GM18511 (cell line): ENCODE data around the gene KLHDC4.
"Not testable (repeated sequence)": the region's sequence is repeated elsewhere in the genome, so short reads cannot be mapped to it uniquely, and the experiment has no call there.

ENCODE experiments used
- ATAC-seq: cut with Tn5 transposase; IDR thresholded peaks from one replicate; pipeline ENCODE4 v1.9.1; 2021; ENCODE audit warnings: mild to moderate bottlenecking, moderate library complexity; ENCODE audit not compliant: unreplicated experiment

The KLHDC4 gene

DNA sequence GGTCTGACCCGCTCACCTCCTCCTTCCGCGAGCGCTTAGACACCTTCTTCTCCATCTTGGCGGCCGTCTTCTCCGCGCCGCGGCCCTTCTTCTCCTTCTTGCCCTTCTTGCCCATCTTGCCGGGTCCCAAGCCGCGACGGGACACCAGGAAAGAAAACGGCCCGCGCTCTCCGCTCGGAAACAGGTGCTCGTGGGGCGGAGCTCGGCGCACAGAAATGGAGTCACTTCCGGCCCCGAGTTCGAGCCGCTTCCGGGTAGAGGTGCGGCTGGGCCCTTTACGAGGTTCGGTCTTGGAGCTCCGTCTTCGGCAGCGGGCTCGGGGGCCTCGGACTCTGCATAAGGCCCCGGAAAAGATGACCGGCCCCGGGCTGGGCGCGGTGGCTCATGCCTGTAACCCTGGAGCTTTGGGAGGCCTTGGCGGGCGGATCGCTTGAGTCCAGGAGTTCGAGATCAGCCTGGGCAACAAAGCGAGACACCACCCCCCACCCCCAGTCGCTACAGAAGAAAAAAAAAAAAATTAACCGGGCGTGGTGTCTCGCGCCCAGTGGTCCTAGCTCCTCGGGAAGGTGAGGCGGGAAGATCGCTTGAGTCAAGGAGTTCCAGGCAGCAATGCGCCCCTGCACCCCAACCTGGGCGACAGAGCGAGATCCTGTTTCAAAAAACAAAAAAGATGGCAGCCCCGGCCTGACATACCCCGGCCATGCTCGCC is at the start of gene KLHDC4:
Gene KLHDC4, minus strand, starts transcription at position 211 of the 709 bp plus-strand sequence. Its CDS starts 96 bp downstream, at position 115.
- peak; percentile 84 for ATAC-seq

DNA sequence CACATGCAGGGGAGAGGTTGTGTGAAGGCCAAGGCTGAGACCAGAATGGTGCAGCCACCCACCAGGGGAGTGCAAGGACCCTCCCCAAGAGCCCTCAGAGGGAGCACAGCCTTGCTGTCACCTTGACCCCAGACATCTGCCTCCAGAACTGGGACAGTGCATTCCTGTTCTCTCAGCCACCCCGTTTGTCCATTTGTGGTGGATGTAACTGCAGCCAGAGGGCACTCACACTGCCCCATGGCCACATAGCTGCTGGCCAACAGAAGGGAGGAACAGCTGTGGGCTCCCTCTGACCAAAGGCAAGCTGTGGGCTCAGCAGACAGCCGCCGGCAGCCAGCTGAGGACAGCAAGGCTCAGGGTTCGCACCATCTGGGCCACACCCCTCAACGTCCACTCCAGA is 49.8 kb upstream of the KLHDC4 start:
- ATAC-seq, result no peak

DNA sequence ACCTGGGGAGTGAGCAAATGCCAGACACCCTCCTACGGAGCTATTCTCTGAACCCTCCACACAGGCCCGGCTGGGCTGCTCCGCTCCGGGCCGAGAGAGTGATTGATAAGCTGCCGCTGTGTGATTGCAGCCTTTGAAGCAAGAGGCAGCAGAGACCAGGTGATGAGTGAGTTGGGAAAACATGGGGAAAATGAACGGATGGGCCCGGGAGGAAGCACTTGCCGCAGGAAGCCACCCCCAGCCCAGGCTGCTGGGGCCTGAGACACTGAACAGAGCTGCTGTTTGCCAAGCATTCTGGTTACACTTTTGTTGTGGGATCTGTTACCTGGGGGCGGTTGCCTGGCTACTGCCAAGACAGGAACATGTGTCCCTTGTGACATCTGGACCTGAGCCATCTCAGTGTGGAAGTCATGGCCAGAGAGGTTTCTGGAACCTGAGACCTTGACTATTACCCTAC is 46.4 kb upstream of the KLHDC4 start:
- ATAC-seq, result no peak

DNA sequence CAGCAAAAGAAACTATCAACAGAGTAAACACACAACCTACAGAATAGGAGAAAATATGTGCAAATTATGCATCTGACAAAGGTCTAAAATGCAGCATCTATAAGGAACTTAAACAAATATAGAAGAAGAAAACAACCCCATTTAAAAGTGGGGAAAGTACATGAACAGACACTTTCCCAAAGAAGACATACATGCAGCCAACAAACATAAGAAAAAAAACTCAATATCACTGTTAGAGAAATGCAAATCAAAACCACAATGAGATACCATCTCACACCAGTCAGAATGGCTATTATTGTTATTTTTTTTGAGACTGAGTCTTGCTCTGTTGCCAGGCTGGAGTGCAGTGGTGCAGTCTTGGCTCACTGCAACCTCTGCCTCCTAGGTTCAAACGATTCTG is 45.7 kb upstream of the KLHDC4 start:
- not testable (repeated sequence) for ATAC-seq

DNA sequence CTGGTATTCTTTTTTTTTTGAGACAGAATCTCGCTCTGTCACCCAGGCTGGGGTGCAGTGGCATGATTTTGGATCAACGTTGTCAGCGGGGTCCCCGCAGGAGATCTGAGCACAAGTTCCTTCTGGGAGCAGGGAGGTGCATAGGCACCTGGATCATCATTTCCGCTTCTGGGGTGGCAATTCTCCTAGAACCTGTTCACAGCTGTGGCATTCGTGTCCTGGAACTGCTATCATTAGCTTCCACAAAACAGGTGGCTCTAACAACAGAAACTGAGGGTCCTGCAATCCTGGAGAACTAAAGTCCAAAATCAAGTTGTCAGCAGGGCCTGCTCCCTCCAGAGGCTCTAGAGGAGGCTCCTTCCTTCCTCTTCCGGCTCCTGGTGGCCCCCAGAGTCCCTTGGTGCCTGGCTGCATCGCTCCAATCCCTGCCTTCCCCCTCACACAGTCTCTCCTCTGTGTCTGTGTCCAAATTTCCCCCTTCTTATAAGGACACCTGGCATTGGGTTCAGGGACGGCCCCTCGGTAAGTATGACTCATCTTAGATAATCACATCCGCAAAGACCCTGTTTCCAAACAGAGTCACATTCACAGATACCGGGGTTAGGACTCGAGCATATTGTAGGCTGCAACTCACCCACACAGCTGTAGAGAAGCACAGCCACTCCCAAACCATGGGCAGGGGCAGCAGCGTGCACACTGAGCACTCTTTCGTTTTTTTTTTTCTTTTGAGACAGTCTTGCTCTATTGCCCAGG is 43.5 kb upstream of the KLHDC4 start:
- peak; percentile 63 for ATAC-seq

DNA sequence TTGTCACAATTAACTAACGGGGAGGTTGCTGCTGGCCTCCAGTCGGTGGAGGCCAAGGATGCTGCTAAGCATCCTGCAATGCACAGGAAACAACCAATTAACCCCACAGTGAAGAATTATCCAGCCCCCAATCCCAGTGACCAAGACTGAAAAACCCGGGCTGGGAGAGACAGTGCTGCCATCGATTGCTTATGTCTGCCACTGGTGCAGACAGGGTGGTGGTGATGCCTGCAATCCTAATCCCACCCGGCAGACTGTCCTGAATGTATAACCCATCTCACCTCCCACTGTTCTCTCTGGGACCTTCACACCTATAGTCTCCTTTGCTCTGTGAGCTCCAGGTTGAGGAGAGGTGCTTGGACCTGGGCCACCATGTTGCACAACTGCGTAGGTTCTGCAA is 42.3 kb upstream of the KLHDC4 start:
- ATAC-seq, result no peak

DNA sequence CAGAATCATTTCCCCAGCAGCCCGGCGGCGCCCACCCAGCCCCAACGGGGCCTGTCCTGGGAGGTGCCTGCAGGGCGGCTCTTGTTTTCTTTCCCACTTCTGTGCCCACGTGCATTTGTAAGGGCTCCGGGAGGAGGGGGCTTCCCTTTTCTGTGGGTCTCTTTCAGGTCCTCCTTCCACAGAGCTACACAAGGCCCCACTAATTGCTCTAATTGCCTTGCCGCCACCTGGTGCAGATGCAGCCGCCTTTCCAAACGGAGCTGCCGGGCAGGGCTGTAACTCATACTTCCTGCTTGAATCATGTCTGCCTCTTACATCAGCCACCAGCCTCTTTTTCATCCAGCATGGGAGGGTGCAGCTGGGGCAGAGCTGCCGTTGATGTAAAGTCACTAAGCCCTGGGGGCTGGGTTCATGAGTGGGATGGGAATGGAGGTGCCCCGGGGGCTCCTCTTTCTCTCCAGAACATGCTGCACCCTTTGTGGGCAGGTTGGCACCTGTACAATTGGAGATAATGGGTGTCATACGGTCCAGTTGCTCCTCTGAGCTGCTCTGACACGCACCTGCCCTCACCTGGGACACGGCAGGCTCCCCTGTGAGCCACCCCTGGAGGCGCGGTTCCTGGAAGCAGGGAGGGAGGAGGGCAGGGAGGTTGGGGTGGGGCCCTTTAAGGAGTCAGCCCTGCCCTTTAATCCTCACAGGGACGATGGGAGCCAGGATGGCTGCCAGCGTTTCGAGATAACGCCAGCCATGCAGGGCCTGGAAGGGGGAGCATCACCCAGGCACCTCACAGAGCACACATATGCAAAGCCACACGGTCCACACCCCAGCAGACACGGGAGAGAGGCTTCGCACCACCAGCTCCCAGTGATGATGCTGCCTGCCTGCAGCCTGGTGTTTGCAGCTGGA is 41.1 kb upstream of the KLHDC4 start:
- ATAC-seq, result no peak

DNA sequence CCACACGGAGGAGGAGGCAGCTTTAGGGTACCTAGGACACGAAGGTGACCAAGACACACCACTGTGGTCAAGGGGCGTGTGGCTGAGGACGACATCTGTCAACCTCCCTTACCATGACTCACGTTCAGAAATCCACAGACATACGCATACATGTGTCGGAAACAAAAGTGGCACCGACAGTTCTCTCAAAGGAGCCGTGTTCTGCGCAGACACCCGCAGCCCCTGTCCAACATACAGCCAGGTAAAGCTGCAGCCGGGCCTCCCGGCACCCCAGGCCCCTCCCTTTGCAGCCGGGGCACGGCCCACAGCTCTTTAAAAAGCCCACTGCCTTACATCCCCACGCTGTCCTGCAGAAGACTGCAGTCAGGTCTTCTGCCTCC is 40.5 kb upstream of the KLHDC4 start:
- no peak for ATAC-seq

DNA sequence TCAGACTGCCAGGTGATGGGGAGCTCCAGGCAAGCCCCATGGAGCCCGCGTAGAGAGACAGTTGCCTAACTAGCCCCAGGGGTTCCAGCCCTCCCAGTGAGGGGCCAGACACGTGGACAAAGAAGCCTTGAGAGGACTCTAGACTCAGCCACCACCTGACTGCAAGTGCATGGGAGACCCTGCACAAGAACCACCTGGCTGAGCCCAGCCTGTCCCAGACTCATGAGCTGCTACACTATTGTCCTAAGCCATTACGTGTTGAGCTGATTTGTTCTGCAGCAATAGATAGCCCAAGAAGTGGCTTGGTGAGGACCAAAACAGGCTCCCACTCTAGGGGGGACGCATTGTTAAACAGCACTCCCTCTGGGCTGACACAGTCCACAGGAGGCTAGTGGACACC is 37.6 kb upstream of the KLHDC4 start:
- ATAC-seq, result no peak

DNA sequence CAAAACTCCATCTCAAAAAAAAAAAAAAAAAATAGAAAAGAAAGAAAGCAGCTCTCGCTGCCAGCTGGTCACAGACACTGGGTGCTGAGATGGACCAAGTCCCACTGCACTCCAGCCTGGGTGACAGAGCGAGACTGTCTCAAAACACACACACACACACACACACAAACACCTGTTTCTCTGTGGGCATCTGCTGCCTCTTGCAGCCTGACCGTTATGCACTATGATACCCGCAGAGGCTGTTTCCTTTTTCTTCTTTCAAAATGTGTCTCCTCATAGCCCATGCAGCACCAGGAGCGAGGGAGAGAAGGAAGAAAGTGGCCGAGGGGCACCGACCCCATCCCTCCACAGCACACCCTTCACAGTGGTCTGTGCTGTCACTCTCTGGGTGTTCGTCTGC is 36.9 kb upstream of the KLHDC4 start:
- ATAC-seq, result no peak

DNA sequence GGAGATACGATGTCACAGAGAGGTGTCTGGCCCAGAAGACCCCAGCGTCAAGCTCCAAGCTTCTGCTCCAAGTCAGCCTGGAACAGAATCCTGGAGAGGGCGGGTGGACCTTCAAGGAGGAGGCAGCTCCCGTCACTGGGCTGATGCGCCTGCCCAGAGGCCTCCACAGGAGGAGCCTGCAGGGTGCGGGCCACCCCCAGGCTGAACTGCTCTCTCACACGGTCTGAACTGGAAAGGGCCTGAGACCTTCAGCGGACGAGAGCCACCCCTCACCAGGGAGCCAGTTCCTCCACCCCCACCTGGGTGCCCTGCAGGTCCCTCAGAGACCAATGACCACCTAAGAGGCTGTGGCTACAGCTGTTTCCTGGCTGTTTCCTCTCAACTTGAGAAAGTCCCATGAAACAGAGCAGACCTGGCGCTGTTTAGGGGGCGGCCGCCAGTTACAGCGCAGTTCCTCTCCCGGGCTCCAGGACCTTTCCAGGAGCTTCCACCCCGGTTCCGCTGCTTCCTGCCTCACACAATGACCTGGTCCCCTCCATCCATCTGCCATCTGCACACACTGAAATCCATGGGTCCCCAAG is 36.0 kb upstream of the KLHDC4 start:
- no peak for ATAC-seq

DNA sequence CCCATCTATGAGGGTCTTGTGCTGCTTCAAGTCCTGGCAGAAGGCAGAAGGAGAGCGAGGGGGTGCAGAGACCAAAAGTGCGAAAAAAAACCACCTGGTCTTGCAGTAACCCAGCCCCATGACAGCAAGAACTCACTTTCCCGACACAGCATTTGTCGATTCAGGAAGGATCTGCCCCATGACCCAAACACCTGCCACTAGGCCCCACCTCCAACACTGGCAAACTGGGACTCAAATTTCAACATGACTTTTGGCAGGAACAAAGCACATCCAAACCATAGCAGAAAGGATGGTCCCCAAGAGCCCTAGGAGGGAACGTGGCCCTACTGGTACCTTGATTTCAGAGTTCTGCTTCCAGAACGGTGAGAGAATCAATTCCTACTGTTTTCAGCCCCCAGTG is 34.7 kb upstream of the KLHDC4 start:
- ATAC-seq, result no peak

DNA sequence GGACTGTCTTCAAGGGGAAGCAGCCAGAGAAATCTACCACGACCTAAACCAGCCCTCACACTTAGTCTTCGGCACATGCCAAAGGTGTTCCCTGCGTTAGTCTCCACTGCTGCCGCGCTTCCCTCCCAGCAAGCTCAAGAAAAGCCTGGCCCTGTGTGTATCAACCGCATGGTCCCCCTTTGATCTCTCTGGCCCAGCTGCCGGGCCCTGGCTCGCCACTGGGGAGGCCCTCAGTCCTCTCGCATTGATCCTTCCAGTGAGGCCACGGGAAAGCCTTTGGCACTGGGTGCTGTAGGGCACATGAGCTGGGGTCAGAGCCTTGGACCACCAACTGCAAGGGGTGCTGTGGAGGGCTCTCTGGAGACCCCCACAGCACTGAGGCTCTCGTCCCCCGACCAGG is 29.6 kb upstream of the KLHDC4 start:
- ATAC-seq, result no peak

DNA sequence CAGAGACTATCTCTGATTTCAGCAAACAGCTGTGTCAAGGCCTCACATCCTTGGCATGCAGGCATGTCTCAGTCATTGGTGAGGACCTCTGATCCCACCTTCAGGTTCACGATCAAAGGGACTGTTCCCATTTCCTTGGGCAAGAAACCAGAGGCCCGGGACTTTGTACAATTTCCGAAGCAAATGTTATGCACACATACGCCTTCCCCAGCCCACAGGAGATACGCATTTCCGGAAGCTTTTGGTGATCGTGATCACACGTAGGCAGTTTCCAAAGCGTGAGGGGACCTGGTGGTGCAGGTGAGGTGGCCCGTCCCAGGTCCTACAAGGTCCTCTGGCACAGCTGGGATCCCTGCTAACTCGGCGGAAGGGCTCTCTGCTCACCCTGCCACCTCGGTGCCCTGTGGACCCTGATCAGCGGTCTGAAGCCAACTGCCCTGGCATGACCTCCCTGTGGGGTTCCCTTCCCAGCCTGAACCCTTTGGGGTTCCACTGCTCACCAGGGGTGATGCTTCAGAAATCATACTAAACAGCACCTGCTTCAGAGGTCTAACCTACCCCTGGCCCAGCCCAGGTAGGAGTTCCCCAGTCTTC is 28.8 kb upstream of the KLHDC4 start:
- no peak for ATAC-seq

DNA sequence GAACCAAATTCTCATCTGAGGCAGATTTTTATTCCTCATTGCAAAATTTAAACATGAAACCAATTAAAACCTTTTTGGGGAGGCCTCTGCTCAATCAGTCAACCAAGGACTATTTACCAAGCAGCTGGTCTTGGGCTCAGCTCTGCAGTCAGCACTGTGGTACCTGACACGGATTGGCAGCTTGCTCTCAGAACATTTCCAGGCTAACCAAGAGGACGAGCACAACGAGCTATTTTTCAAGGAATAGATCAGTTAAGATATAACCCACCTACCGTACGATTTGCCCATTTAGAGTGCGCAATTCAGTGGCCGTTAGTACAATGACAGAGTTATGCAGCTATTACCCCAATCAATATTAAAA is 26.4 kb upstream of the KLHDC4 start:
- ATAC-seq, result no peak

DNA sequence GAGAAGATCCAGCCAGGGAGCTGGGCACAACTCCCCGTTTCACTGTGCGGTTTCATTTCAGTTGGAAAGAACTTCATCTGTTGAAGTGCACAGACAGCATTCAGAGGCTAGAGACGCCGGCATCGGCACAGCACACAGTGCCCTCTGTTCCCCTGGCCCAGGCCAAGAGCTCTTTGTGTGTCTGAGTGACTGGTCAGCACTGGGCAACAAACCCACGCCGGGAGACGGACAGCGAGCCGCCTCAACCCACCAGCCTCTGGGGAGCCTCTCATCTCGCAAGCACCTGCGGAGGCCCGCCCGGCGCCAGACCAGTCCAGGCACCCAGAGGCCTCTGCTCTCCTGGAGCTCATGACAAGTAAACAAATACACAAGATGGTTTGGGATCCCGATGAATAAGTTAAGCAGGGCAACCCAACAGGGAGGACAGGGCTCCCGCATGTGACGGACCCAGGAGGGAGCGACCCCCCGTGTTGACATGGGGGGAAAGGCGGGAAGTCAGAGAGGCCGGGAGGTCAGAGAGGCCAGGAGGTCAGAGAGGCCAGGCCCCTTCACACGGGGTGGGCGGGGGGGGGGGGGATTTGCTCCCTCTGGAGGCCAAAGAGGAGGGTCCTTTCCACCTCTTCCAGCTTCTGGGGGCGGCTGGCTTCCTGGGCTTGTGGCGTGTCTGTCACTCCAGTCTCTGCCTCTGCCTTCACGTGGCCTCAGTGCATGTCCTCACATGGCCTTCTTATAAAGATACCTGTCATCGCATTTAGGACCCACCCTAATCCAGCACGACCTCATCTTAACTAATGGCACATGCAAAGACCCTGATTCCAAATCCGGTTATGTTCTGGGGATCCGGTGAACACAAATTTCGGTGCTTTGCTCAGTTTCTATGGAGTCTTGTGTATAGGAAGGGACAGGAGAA is 25.8 kb upstream of the KLHDC4 start:
- no peak for ATAC-seq

DNA sequence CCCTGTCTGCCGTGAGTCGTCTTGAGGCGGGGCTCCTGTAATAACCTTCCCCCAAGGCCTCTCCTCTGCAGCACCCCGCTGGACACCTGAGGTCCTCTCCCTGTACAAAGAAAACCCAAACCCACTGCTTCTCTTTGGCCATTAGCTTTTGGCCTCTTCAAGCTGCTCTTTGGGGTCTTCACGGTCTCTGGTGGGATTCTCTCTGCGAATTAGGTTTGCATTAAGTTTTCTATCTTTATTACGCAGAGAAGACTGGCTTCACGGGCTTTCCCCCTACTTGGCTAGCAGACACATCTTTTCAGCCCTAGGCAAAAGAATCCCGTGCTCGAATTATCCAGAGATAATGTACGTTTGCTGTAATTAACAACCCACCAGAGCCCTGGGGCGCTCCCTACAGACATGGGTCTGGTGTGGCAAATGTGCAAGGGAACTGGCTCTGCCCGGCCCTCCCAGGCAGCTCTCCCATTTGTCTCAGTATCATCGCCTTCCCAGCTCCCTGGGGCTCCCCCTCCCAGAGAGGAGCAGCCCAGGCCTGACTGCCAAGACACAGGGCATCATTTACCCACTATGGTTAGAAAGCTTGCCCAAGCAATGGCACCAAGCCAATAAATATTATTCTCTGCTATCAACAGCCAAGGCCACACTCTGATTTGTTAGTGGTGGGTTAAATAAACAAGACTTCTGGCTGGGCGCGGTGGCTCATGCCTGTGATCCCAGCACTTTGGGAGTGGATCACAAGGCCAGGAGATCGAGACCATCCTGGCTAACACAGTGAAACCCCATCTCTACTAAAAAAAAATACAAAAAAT is 24.7 kb upstream of the KLHDC4 start:
- ATAC-seq, result no peak

DNA sequence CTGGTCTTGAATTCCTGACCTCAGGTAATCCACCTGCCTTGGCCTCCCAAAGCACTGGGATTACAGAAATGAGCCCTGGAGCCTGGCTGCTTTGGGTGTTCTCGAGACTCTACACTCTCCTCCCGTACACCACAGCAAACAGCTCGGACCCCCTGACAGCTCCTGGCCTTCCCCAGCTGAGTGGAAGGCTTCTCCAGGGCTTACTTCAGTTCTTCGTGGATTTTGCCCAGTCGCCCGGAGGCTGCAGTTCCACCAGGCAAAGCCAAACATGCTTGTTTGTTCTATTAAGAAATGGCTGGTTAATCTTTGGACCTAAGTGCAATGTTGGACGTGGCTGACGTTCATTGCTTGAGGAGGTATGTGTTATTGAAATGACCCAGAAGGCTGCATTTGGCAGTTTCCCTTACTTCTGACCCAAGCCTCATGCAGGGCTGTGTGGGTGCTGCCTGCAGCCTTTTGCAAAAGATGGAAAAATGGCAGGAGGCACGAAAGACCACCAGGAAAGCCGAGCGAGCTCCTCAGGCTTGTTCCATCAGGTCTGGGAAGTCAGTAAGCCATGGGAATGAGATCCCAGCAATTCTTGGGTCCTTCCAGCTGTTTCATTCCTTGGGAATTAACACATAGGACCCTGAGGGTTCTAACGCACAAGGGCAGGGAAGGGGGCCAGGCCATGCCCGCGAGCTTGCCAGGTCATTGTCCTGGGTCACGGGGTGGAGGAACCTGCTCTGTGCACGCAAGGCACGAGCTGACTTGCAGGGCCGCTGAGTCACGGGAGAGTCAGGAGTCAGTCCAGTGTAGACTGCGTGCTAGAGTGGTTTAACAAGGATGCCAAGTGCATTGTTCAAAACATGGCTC is 23.9 kb upstream of the KLHDC4 start:
- ATAC-seq, result no peak
